ENCODE measurements around the gene HSPH1. TPM values are rescaled to one million over a fixed set of nuclear protein-coding genes. Genes with fewer than 3 reads are reported as not detected.

Gene HSPH1
- total and polyA plus RNA-seq, 9 donors, result 38.1 to 95.1 (median 69.2) TPM

DNA sequence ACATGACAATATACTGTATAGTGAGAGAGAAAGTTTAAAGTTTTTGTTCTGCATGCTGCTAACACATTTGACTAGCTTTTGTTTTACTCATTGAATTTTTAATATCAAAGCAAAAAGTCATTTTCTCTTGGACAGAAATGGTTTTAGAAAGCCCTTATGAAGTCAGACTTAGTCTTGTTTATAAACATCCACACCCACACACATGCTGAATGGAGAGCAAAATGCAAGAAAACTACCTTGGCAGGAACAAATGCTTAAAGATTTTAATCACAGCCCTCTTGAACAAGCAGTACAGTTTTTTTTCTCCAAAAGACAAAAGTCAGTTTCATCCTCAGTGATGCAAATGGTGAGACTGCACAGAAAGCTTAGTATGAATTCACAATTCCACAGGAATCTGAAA is 25.0 kb downstream of the HSPH1 start:
- H3K4me1 ChIP-seq (ENCODE audit: control insufficient read depth, insufficient read depth, low read length), result no peaks in the 10 kb centered on the region
- H3K9me3 ChIP-seq (replicated peaks; ENCODE audit: control insufficient read depth, low read depth, low read length), result no peaks in the 10 kb centered on the region
- DNase-seq, result no peak
- H3K27ac ChIP-seq (ENCODE audit: low read length), result no peak overlapping the region
- peaks cover 18% of the 10 kb centered on the region for H3K36me3 ChIP-seq (ENCODE audit: control insufficient read depth, insufficient read depth, low read length)
- no peaks in the 10 kb centered on the region for H3K27me3 ChIP-seq (ENCODE audit: control insufficient read depth, insufficient read depth, low read length)
- no peak overlapping the region for H3K4me3 ChIP-seq (ENCODE audit: low read length)

DNA sequence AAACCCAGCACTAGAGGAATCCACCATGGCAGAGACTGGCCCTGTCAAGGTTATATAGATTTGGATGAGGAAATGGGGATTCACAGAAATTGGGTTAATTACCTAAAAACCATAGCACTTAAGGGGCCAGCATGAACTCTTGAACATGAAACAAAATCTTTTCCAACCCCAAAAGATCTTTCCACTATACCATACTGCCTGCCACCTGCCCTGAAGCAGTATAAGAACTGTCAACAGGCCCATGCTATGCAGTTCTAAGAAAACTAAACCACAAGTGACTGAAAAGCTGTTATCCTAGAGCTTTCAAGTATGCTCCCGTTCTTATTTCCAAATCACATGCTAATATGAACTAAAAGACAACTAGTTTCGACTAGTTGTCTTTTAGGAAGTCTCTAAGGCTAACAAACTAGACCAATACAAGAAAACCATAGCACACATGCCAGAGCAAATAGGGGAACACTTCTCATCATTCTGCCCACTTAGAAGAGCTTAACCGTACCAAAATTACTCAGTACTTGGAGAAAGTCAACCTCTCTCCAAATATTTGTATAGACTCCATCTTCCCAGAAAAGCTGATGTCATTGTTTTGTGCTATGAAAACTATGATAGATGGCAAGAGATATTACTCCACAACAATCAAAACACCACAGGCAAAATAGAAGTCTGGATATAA is 27.5 kb downstream of the HSPH1 start:
- WGBS (ENCODE audit: insufficient coverage), result no CpG with 5 or more reads among the region's 3 CpGs
- Histone ChIP-seq H3K9me3 (replicated peaks; ENCODE audit: control insufficient read depth, low read depth, low read length) (no peaks in the 10 kb centered on the region), H3K4me1 (ENCODE audit: control insufficient read depth, insufficient read depth, low read length) (no peaks in the 10 kb centered on the region), H3K27me3 (ENCODE audit: control insufficient read depth, insufficient read depth, low read length) (no peaks in the 10 kb centered on the region), H3K27ac (ENCODE audit: low read length) (no peak overlapping the region), H3K4me3 (ENCODE audit: low read length) (no peak overlapping the region), H3K36me3 (ENCODE audit: control insufficient read depth, insufficient read depth, low read length) (peaks cover 12% of the 10 kb centered on the region)
- DNase-seq, result no peak

DNA sequence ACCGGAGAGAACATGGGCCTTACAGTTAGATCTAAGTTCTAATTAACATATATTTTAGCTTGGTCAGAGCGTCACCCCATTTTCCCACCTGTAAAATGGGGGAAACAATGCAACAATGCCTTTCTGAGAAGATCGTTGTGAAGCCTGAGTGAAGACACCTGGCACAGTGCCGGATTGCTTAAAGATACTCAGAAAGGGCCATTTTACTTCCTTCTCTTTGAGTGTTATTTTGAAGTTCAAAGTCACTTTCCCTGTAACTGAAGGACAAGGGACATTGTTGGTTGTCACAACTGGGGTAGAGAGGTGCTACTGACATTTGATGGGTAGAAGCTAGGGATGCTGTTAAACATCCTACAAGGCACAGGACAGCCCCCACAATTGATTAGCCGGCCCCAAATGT is 28.1 kb downstream of the HSPH1 start:
- WGBS (ENCODE audit: insufficient coverage), result 90% methylated on average over 2 of the region's 5 CpGs
- H3K36me3 ChIP-seq (ENCODE audit: control insufficient read depth, insufficient read depth, low read length), result peaks cover 6% of the 10 kb centered on the region
- no peak for DNase-seq

DNA sequence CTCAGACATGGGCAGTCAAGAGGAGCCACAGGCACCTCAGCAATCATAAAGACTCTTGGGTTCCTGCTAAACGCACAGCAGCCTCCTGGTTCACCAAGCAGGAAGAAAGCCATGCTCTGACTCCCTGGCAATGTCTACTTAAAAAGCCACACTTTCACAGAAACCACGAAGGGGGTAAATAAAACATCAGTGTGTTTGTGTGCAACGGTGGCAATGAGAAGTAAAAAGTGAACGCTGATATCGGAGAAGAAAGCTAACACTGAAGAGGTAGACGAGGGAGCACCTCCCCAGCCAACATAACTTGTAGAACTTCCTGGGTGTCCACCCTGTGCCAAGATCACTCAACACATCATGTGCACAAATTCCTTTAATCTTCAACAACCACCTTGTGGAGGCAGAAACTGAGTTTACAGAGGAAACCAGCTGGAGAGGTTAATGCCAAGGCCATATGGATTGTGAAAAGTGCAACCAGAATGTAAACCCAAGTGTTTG is 30.2 kb downstream of the HSPH1 start:
- H3K4me3 ChIP-seq (ENCODE audit: low read length), result no peak overlapping the region
- no peaks in the 10 kb centered on the region for H3K9me3 ChIP-seq (replicated peaks; ENCODE audit: control insufficient read depth, low read depth, low read length)
- peaks cover 2% of the 10 kb centered on the region for H3K36me3 ChIP-seq (ENCODE audit: control insufficient read depth, insufficient read depth, low read length)
- no peak overlapping the region for H3K27ac ChIP-seq (ENCODE audit: low read length)
- WGBS (ENCODE audit: insufficient coverage), result 62% methylated on average over 2 of the region's 6 CpGs
- no peaks in the 10 kb centered on the region for H3K4me1 ChIP-seq (ENCODE audit: control insufficient read depth, insufficient read depth, low read length)
- H3K27me3 ChIP-seq (ENCODE audit: control insufficient read depth, insufficient read depth, low read length), result peaks cover 2% of the 10 kb centered on the region
- no peak for DNase-seq

More for the DNA sequence above, 28.1 kb downstream of the HSPH1 start:
- Histone ChIP-seq H3K27ac (ENCODE audit: low read length) (no peak overlapping the region), H3K27me3 (ENCODE audit: control insufficient read depth, insufficient read depth, low read length) (no peaks in the 10 kb centered on the region), H3K4me3 (ENCODE audit: low read length) (no peak overlapping the region), H3K4me1 (ENCODE audit: control insufficient read depth, insufficient read depth, low read length) (no peaks in the 10 kb centered on the region), H3K9me3 (replicated peaks; ENCODE audit: control insufficient read depth, low read depth, low read length) (no peaks in the 10 kb centered on the region)

DNA sequence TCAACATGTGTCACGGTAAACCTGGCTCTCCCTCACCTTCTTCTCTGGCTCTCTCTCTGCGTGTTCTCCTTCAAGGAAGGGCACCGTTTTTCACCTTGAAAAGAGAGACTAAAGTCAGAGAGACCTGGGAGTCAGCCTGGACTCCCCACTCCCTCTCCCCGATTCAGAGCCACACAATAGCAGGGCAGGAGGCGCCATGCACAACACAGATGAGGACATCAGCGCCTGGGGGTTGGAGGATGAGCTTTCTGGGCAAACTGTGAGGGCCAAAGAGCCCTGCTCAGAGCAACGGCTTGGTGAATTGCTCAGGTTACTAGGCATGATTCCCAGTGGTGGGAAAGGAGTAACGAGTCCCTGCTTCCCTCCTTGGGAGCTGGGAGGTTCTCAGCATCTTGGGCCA is 32.3 kb downstream of the HSPH1 start:
- no peaks in the 10 kb centered on the region for H3K9me3 ChIP-seq (replicated peaks; ENCODE audit: control insufficient read depth, low read depth, low read length)
- H3K4me1 ChIP-seq (ENCODE audit: control insufficient read depth, insufficient read depth, low read length), result no peaks in the 10 kb centered on the region
- peaks cover 11% of the 10 kb centered on the region for H3K27me3 ChIP-seq (ENCODE audit: control insufficient read depth, insufficient read depth, low read length)
- H3K36me3 ChIP-seq (ENCODE audit: control insufficient read depth, insufficient read depth, low read length), result peaks cover 2% of the 10 kb centered on the region
- WGBS (ENCODE audit: insufficient coverage), result 52% methylated on average over 7 of the region's 8 CpGs
- no peak overlapping the region for H3K4me3 ChIP-seq (ENCODE audit: low read length)
- H3K27ac ChIP-seq (ENCODE audit: low read length), result no peak overlapping the region
- no peak for DNase-seq

DNA sequence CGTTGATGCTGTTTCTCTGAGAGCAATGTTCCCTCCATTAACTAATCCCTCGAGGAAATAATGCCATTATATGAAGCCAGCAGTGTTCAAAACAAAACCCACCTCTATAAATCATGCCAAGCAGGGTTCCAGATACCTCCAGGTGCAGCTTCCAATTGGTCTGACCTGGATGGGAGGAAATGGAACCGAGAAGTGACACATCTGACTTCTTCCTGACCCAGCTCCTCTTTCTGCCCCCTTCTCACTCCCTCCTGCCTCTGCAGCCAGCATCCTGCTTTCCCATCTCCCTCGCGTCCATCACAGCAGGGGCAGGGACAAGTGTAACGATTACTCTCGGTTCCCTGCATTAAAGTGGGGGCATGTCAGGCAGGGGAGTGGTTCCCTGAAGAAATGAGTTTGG is 37.5 kb downstream of the HSPH1 start:
- H3K4me3 ChIP-seq (ENCODE audit: low read length), result no peak overlapping the region
- no peaks in the 10 kb centered on the region for H3K36me3 ChIP-seq (ENCODE audit: control insufficient read depth, insufficient read depth, low read length)
- peaks cover 18% of the 10 kb centered on the region for H3K27me3 ChIP-seq (ENCODE audit: control insufficient read depth, insufficient read depth, low read length)
- H3K27ac ChIP-seq (ENCODE audit: low read length), result no peak overlapping the region
- H3K9me3 ChIP-seq (replicated peaks; ENCODE audit: control insufficient read depth, low read depth, low read length), result no peaks in the 10 kb centered on the region
- DNase-seq, result no peak
- H3K4me1 ChIP-seq (ENCODE audit: control insufficient read depth, insufficient read depth, low read length), result no peaks in the 10 kb centered on the region
- WGBS (ENCODE audit: insufficient coverage), result no CpG with 5 or more reads among the region's 7 CpGs

DNA sequence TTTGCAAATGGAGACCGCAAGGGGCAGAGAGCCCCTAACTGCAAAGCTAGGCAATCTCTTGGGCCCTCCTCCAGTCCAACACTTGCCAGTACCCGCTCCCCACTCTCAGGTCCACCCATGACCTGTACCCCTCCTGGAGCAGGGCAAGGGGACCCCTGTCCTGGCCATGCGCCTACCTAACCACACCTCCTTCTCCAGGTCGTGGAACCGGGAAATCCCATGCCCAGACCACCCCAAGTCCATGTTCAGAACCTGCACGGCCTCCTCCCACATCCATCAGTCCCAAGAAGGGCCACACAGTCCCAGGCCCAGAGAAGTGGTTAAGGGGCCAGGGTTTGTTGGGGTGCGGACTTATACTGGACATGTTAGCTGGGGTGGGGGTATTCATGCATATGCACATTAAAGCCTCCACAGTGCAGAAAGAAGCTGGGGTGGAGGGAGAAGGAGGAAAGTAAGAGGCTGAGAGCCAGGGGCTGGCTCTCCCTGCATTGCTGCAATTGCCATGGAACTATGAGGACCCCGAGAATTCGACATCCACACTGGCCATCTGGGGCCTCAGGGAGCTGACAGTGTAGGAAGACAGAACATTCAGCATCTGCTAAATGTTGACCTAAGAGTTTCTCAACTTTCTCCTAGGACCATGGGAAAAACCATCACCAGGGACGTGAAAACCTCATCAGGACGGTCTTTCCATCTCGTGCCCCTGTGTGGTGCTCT is 39.0 kb downstream of the HSPH1 start:
- DNase-seq, result no peak
- no peaks in the 10 kb centered on the region for H3K36me3 ChIP-seq (ENCODE audit: control insufficient read depth, insufficient read depth, low read length)
- no peak overlapping the region for H3K27ac ChIP-seq (ENCODE audit: low read length)
- 89% methylated on average over 6 of the region's 12 CpGs for WGBS (ENCODE audit: insufficient coverage)
- H3K4me1 ChIP-seq (ENCODE audit: control insufficient read depth, insufficient read depth, low read length), result no peaks in the 10 kb centered on the region
- no peak overlapping the region for H3K4me3 ChIP-seq (ENCODE audit: low read length)
- peaks cover 25% of the 10 kb centered on the region for H3K27me3 ChIP-seq (ENCODE audit: control insufficient read depth, insufficient read depth, low read length)
- H3K9me3 ChIP-seq (replicated peaks; ENCODE audit: control insufficient read depth, low read depth, low read length), result no peaks in the 10 kb centered on the region

DNA sequence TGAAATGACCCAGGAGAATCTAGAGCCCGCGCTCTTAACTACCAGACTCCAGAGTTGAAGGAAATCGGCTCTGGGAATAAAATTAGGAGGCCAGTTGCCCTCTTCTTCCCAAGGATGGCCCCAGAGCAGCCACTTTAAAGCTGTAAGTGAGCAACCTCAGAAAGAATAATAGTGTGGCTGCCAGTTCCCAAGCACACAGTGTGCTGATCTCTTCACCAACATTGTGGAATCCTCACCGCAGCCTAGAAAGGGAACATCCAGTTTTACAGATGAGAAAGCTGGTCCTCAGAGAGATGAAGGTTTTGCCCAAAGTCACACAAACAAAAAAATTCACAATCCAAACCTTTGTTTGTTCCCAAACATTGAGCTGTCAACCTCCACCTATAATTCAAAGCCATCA is 39.6 kb downstream of the HSPH1 start:
- Histone ChIP-seq H3K9me3 (replicated peaks; ENCODE audit: control insufficient read depth, low read depth, low read length) (no peaks in the 10 kb centered on the region), H3K4me3 (ENCODE audit: low read length) (no peak overlapping the region), H3K27me3 (ENCODE audit: control insufficient read depth, insufficient read depth, low read length) (peaks cover 26% of the 10 kb centered on the region), H3K4me1 (ENCODE audit: control insufficient read depth, insufficient read depth, low read length) (no peaks in the 10 kb centered on the region), H3K27ac (ENCODE audit: low read length) (no peak overlapping the region), H3K36me3 (ENCODE audit: control insufficient read depth, insufficient read depth, low read length) (no peaks in the 10 kb centered on the region)
- WGBS (ENCODE audit: insufficient coverage), result 80% methylated on average over 1 of the region's 4 CpGs
- no peak for DNase-seq

DNA sequence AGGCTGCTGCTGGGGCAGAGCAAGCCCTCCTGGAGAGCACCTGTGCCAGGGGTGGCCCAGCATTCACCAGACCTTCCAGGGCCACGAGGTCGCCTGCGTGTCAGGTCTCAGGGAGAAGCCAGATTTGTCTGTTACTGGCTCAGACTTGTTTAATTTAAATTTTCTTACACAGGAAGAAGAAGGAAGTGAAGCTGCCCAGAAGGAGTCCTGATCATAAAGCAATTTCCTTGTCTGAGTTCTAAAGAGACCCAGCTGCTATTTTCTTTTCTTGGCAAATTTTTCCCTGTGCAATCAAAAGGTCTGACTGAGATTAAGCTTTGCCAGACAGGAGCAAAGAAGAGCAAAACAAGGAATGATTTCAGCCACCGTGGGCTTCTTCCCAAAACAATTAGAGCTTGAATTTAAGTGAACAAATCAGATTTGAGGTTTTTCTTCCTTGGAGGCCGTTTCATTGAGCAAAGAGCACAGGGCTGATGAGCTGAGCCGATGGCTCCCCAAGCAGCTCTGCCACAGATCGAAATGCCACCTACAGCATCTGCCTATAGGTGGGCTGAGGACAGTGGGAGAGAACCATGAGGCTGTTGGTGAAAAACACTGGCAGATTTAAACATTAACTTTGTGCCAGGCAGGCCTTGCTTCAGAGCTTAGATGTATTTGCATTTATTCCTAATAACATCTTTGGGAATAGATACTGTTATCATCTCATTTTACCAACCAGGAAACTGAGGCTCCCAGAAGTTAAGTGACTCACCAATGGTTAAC is 40.1 kb downstream of the HSPH1 start:
- H3K4me3 ChIP-seq (ENCODE audit: low read length), result no peak overlapping the region
- 43% methylated on average over 7 of the region's 7 CpGs for WGBS (ENCODE audit: insufficient coverage)
- H3K4me1 ChIP-seq (ENCODE audit: control insufficient read depth, insufficient read depth, low read length), result no peaks in the 10 kb centered on the region
- no peaks in the 10 kb centered on the region for H3K36me3 ChIP-seq (ENCODE audit: control insufficient read depth, insufficient read depth, low read length)
- no peaks in the 10 kb centered on the region for H3K9me3 ChIP-seq (replicated peaks; ENCODE audit: control insufficient read depth, low read depth, low read length)
- no peak overlapping the region for H3K27ac ChIP-seq (ENCODE audit: low read length)
- peaks cover 24% of the 10 kb centered on the region for H3K27me3 ChIP-seq (ENCODE audit: control insufficient read depth, insufficient read depth, low read length)
- DNase-seq, result peak; percentile 21

DNA sequence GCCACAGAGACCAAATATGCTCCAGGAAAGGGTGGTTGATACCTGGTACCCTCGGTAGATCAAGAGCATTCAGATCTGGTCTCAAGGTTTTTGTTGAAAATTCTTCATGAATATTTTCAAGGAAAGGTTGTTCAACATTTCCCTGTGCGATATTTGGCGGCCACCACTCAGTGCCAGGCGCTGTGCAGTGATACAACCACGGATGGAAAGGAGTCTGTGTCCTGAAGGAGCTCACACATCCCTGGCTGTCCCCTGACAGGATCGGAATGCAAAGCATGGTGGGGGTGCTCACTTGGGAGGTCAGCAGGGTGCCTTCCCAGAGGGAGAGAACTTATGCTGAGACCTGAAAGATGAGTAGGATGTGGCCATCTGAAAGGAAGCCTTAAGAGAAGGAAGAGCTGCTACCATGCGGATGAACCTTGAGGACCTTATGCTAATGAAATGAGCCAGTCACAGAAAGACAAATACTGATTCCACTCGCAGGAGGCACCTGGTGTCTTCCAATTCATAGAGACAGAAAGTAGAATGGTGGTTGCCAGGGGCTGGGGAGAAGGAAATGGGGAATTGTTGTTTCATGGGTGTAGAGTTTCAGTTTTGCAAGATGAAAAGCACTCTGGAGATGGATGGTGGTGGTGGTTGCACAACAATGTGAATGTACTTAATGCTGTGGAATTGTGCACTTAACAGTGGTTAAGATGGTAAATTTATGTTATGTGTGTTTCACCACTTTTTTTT is 41.6 kb downstream of the HSPH1 start:
- Histone ChIP-seq H3K27ac (ENCODE audit: low read length) (no peak overlapping the region), H3K9me3 (replicated peaks; ENCODE audit: control insufficient read depth, low read depth, low read length) (no peaks in the 10 kb centered on the region), H3K36me3 (ENCODE audit: control insufficient read depth, insufficient read depth, low read length) (no peaks in the 10 kb centered on the region), H3K4me3 (ENCODE audit: low read length) (no peak overlapping the region), H3K27me3 (ENCODE audit: control insufficient read depth, insufficient read depth, low read length) (peaks cover 17% of the 10 kb centered on the region), H3K4me1 (ENCODE audit: control insufficient read depth, insufficient read depth, low read length) (no peaks in the 10 kb centered on the region)
- DNase-seq, result no peak
- WGBS (ENCODE audit: insufficient coverage), result 80% methylated on average over 8 of the region's 8 CpGs
